Measurements from ENCODE around the gene MTNR1B.
A peak's percentile ranks its signal among the peaks of the same experiment; 100 is the strongest.

Gene MTNR1B

GRCh38 chr11:92941676-92942571 is 27.5 kb upstream of the MTNR1B start:
- peak; percentile 88 for TF ChIP-seq CTCF (conservative IDR thresholded peaks at IDR 0.05)
- H3K27ac ChIP-seq, result no peak overlapping the region

GRCh38 chr11:92946707-92947106 is 22.7 kb upstream of the MTNR1B start:
- no peak for TF ChIP-seq CTCF (conservative IDR thresholded peaks at IDR 0.05)
- H3K27ac ChIP-seq, result peak overlapping the region; percentile 77; the same call in 1 of the 2 replicates

GRCh38 chr11:92948116-92948515 is 21.3 kb upstream of the MTNR1B start:
- TF ChIP-seq CTCF (conservative IDR thresholded peaks at IDR 0.05), result no peak
- peak overlapping the region; percentile 77 for H3K27ac ChIP-seq

GRCh38 chr11:92954003-92954402 is 15.4 kb upstream of the MTNR1B start:
- H3K27ac ChIP-seq, result no peak overlapping the region
- no peak for TF ChIP-seq CTCF (conservative IDR thresholded peaks at IDR 0.05)

GRCh38 chr11:92955860-92956259 is 13.6 kb upstream of the MTNR1B start:
- TF ChIP-seq CTCF (conservative IDR thresholded peaks at IDR 0.05), result no peak
- H3K27ac ChIP-seq, result no peak overlapping the region

- no peak overlapping the region for H3K27ac ChIP-seq
- TF ChIP-seq CTCF (conservative IDR thresholded peaks at IDR 0.05), result no peak
Measured at GRCh38 chr11:92960886-92961285, 8.6 kb upstream of the MTNR1B start.

GRCh38 chr11:92962446-92962845 is 7.0 kb upstream of the MTNR1B start:
- no peak for TF ChIP-seq CTCF (conservative IDR thresholded peaks at IDR 0.05)

More at GRCh38 chr11:92962446-92962845, 7.0 kb upstream of the MTNR1B start:
- H3K27ac ChIP-seq, result no peak overlapping the region
